ENCODE measurements around the gene RAB38.

GRCh38 chr11:88167853-88168252, 7.4 kb downstream of the RAB38 start:
- TF ChIP-seq CTCF (IDR thresholded peaks at IDR 0.05) (no peak), POLR2AphosphoS5 (IDR thresholded peaks at IDR 0.05) (no peak)
